H9 (cell line): Measurements from ENCODE around the gene TTC28. TPM values are rescaled to one million over a fixed set of nuclear protein-coding genes. Genes with fewer than 3 reads are reported as not detected.

Experiments used
- DNase-seq: peaks from one replicate; pipeline ENCODE4 v3.0.0-alpha.2; 2017
- H2AFZ ChIP-seq: one replicate; pipeline ENCODE4 v1.6.1; 2013; ENCODE audit warnings: mild to moderate bottlenecking, low read length, control low read depth, moderate library complexity
- H2AK5ac ChIP-seq: 2 replicates; pipeline ENCODE4 v1.6.1; 2013; ENCODE audit warnings: low read length, control low read depth, mixed read lengths; ENCODE audit not compliant: insufficient read length
- H2BK120ac ChIP-seq: one replicate; pipeline ENCODE4 v1.6.1; 2013; ENCODE audit warnings: low read depth, mild to moderate bottlenecking, low read length, control low read depth, inconsistent platforms; ENCODE audit not compliant: poor library complexity, severe bottlenecking
- H2BK12ac ChIP-seq: 2 replicates; pipeline ENCODE4 v1.6.1; 2013; ENCODE audit warnings: low read length, control low read depth, mixed read lengths, low read depth; ENCODE audit not compliant: insufficient read length
- H2BK15ac ChIP-seq: 2 replicates; pipeline ENCODE4 v1.6.1; 2013; ENCODE audit warnings: low read depth, low read length, control low read depth
- H2BK20ac ChIP-seq: one replicate; pipeline ENCODE4 v1.6.1; 2013; ENCODE audit warnings: low read depth, mild to moderate bottlenecking, low read length, control low read depth, inconsistent platforms; ENCODE audit not compliant: poor library complexity, severe bottlenecking
- H2BK5ac ChIP-seq: 2 replicates; pipeline ENCODE4 v1.6.1; 2013; ENCODE audit warnings: low read length, control low read depth, mixed read lengths; ENCODE audit not compliant: insufficient read length
- H3K14ac ChIP-seq: 2 replicates; pipeline ENCODE4 v1.6.1; 2013; ENCODE audit warnings: low read length, control low read depth; ENCODE audit not compliant: insufficient read depth
- H3K18ac ChIP-seq: 2 replicates; pipeline ENCODE4 v1.6.1; 2013; ENCODE audit warnings: low read depth, mild to moderate bottlenecking, mixed read lengths, low read length, control low read depth; ENCODE audit not compliant: insufficient read length
- H3K23ac ChIP-seq: 2 replicates; pipeline ENCODE4 v1.6.1; 2013; ENCODE audit warnings: low read length, control low read depth, mixed read lengths, low read depth; ENCODE audit not compliant: insufficient read length
- H3K23me2 ChIP-seq: 2 replicates; pipeline ENCODE4 v1.6.1; 2013; ENCODE audit warnings: low read depth, mild to moderate bottlenecking, mixed read lengths, low read length, control low read depth; ENCODE audit not compliant: insufficient read length, poor library complexity, severe bottlenecking
- H3K27ac ChIP-seq: 2 replicates; pipeline ENCODE4 v1.5.1; 2013; ENCODE audit warnings: low read length, control low read depth, mixed read lengths, low read depth; ENCODE audit not compliant: insufficient read length
- H3K27me3 ChIP-seq: 2 replicates; pipeline ENCODE4 v1.6.1; 2013; ENCODE audit warnings: low read length, control low read depth, inconsistent platforms; ENCODE audit not compliant: insufficient read depth
- H3K4ac ChIP-seq: 2 replicates; pipeline ENCODE4 v1.6.1; 2013; ENCODE audit warnings: low read depth, mild to moderate bottlenecking, control low read depth, inconsistent platforms, low read length, moderate library complexity
- H3K4me1 ChIP-seq: 2 replicates; pipeline ENCODE4 v1.6.1; 2013; ENCODE audit warnings: low read length, control low read depth, inconsistent platforms; ENCODE audit not compliant: insufficient read depth
- H3K4me2 ChIP-seq: 2 replicates; pipeline ENCODE4 v1.6.1; 2013; ENCODE audit warnings: low read length, control low read depth, mixed read lengths; ENCODE audit not compliant: insufficient read length, insufficient read depth
- H3K56ac ChIP-seq: 2 replicates; pipeline ENCODE4 v1.6.1; 2013; ENCODE audit warnings: low read depth, mild to moderate bottlenecking, mixed read lengths, low read length, control low read depth; ENCODE audit not compliant: insufficient read length
- H3K79me1 ChIP-seq: 2 replicates; pipeline ENCODE4 v1.6.1; 2013; ENCODE audit warnings: low read depth, mild to moderate bottlenecking, moderate library complexity, low read length, control low read depth, inconsistent platforms; ENCODE audit not compliant: insufficient read depth, poor library complexity, severe bottlenecking
- H3K79me2 ChIP-seq: 2 replicates; pipeline ENCODE4 v1.6.1; 2013; ENCODE audit warnings: low read length, control low read depth, inconsistent platforms; ENCODE audit not compliant: insufficient read depth
- H3K9ac ChIP-seq: 2 replicates; pipeline ENCODE4 v1.6.1; 2013; ENCODE audit warnings: low read length, control low read depth, mixed read lengths; ENCODE audit not compliant: insufficient read length; ENCODE audit errors: extremely low read depth
- H3K9me3 ChIP-seq: one replicate; pipeline ENCODE4 v1.6.1; 2013; ENCODE audit warnings: low read depth, low read length, inconsistent platforms; ENCODE audit not compliant: control insufficient read depth
- H3T11ph ChIP-seq: one replicate; pipeline ENCODE4 v1.6.1; 2013; ENCODE audit warnings: mild to moderate bottlenecking, low read length, control low read depth, inconsistent platforms
- H4K20me1 ChIP-seq: one replicate; pipeline ENCODE4 v1.6.1; 2013; ENCODE audit not compliant: control insufficient read depth, insufficient read length, insufficient read depth
- H4K5ac ChIP-seq: 2 replicates; pipeline ENCODE4 v1.6.1; 2013; ENCODE audit warnings: low read depth, mild to moderate bottlenecking, mixed read lengths, low read length, control low read depth; ENCODE audit not compliant: insufficient read length
- H4K8ac ChIP-seq: replicated peaks from 2 replicates; pipeline ENCODE4 v1.6.1; 2013; ENCODE audit warnings: low read length, control low read depth, mixed read lengths, low read depth; ENCODE audit not compliant: insufficient read length
- H4K91ac ChIP-seq: 2 replicates; pipeline ENCODE4 v1.6.1; 2013; ENCODE audit warnings: low read depth, mild to moderate bottlenecking, moderate library complexity, mixed read lengths, low read length, control low read depth; ENCODE audit not compliant: insufficient read length
- H3K27ac Mint-ChIP-seq, 3 experiments: 2 replicates in 2 of 3; 3 replicates in 1 of 3; pipeline ENCODE4 v1.8.0; 2020 to 2021; ENCODE audit warnings: mixed read lengths in 3 of 3, mild to moderate bottlenecking in 1 of 3, moderate library complexity in 1 of 3
- H3K27me3 Mint-ChIP-seq: 2 replicates; pipeline ENCODE4 v1.8.0; 2021; ENCODE audit warnings: low read depth, mild to moderate bottlenecking, moderate library complexity, mixed read lengths
- H3K36me3 Mint-ChIP-seq, 3 experiments: 2 replicates in 2 of 3; 3 replicates in 1 of 3; pipeline ENCODE4 v1.8.0; 2020 to 2021; ENCODE audit warnings: low read depth in 3 of 3, mixed read lengths in 3 of 3; ENCODE audit not compliant: insufficient read depth in 1 of 3
- H3K4me1 Mint-ChIP-seq, 2 experiments: 2 replicates each; pipeline ENCODE4 v1.8.0; 2020; ENCODE audit warnings: mixed read lengths in 2 of 2
- H3K4me3 Mint-ChIP-seq, 2 experiments: 2 replicates in 1 of 2; 3 replicates in 1 of 2; pipeline ENCODE4 v1.8.0; 2020 to 2021; ENCODE audit warnings: mild to moderate bottlenecking in 2 of 2, mixed read lengths in 2 of 2, moderate library complexity in 1 of 2
- H3K9me3 Mint-ChIP-seq, 2 experiments: 2 replicates in 1 of 2; 3 replicates in 1 of 2; pipeline ENCODE4 v1.8.0; 2020; ENCODE audit warnings: mild to moderate bottlenecking in 2 of 2, mixed read lengths in 2 of 2, moderate library complexity in 1 of 2
- whole genome bisulfite sequencing: extraction: QIAGEN DNeasy Blood & Tissue Kit; methylation state at CpG from one replicate; pipeline ENCODE4 v1.1.7; 2013; ENCODE audit warnings: missing lambda C conversion rate, low lambda C conversion rate, mixed read lengths; ENCODE audit not compliant: insufficient read length; ENCODE audit errors: extremely low coverage; 5-methylcytosine and 5-hydroxymethylcytosine counted together
- total RNA-seq: library from RNA; stranded (reverse); gene quantifications from 2 replicates; pipeline ENCODE4 v1.2.1, GENCODE V29; 2021
- TF ChIP-seq, protein P1 (sequence below): fragments of 200-600 bp; sonication (generic); conservative IDR thresholded peaks from 3 replicates; pipeline ENCODE4 v1.8.0; 2021; ENCODE audit warnings: antibody characterized with exemption, mild to moderate bottlenecking

TTC28 gene
- total RNA-seq, 1 experiment from 2014 or later, result 13.6 TPM

DNA sequence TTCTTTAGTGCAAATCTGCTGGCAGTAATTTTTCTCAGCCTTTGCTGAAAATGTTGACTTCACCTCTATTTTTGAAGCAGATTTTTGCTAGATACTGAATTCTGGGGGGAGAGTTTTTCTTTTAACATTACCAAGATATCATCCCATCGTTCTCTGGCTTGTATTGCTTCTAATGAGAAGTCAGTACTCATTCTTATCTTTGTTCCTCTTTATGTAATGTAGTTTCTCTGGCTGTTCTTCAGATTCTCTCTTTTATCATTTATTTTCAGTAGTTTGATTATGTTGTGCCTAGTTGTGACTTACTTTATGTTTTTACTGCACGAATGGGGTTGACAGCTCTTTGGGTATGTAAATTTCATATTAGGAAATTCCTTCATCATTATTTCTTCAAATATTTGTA, 441.9 kb downstream of the TTC28 start:
- no peak overlapping the region for H2AFZ ChIP-seq
- no peak overlapping the region for H3K14ac ChIP-seq
- H2AK5ac ChIP-seq, result no peak overlapping the region
- H3K4me2 ChIP-seq, result no peak overlapping the region
- no peaks in the 10 kb centered on the region for H3K9me3 ChIP-seq
- no peaks in the 10 kb centered on the region for H3K27me3 ChIP-seq
- no peaks in the 10 kb centered on the region for H3K23me2 ChIP-seq
- no peak overlapping the region for H2BK20ac ChIP-seq
- no CpG with 5 or more reads among the region's 2 CpGs for WGBS
- Mint-ChIP-seq H3K4me1 (no peaks in the 10 kb centered on the region), H3K27ac (no peak overlapping the region), H3K27me3 (peaks cover 16% of the 10 kb centered on the region), H3K4me3 (no peak overlapping the region), H3K36me3 (peaks cover 0 to 4% (median 0%) of the 10 kb centered on the region in 3 experiments; a peak in 2 of 7 replicates), H3K9me3 (no peaks in the 10 kb centered on the region; a peak in 2 of 5 replicates)
- H4K8ac ChIP-seq, result no peak overlapping the region
- no peak for DNase-seq
- no peak overlapping the region for H3K4ac ChIP-seq
- no peaks in the 10 kb centered on the region for H3K79me2 ChIP-seq
- H3K27ac ChIP-seq, result no peak overlapping the region
- H4K20me1 ChIP-seq, result no peaks in the 10 kb centered on the region
- H3T11ph ChIP-seq, result no peak overlapping the region
- H3K23ac ChIP-seq, result no peak overlapping the region
- no peak overlapping the region for H2BK5ac ChIP-seq
- no peak overlapping the region for H2BK12ac ChIP-seq
- H3K56ac ChIP-seq, result no peak overlapping the region
- H3K18ac ChIP-seq, result no peak overlapping the region
- no peaks in the 10 kb centered on the region for H3K79me1 ChIP-seq
- TF ChIP-seq, protein P1, sequence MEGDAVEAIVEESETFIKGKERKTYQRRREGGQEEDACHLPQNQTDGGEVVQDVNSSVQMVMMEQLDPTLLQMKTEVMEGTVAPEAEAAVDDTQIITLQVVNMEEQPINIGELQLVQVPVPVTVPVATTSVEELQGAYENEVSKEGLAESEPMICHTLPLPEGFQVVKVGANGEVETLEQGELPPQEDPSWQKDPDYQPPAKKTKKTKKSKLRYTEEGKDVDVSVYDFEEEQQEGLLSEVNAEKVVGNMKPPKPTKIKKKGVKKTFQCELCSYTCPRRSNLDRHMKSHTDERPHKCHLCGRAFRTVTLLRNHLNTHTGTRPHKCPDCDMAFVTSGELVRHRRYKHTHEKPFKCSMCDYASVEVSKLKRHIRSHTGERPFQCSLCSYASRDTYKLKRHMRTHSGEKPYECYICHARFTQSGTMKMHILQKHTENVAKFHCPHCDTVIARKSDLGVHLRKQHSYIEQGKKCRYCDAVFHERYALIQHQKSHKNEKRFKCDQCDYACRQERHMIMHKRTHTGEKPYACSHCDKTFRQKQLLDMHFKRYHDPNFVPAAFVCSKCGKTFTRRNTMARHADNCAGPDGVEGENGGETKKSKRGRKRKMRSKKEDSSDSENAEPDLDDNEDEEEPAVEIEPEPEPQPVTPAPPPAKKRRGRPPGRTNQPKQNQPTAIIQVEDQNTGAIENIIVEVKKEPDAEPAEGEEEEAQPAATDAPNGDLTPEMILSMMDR, result no peak
- no peak overlapping the region for H4K91ac ChIP-seq
- no peak overlapping the region for H2BK15ac ChIP-seq
- no peaks in the 10 kb centered on the region for H3K4me1 ChIP-seq
- H2BK120ac ChIP-seq, result no peak overlapping the region
- no peak overlapping the region for H3K9ac ChIP-seq
- H4K5ac ChIP-seq, result no peak overlapping the region
